T-cell (primary cell): ENCODE results near the gene DNAJC6. TPM values are rescaled to one million over a fixed set of nuclear protein-coding genes. Genes with fewer than 3 reads are reported as not detected.

ENCODE experiments used
- ATAC-seq, 4 experiments: fragments of 200-7000 bp in 3 of 4; fragments of 150-1000 bp in 1 of 4; cut with Tn5 transposase; replicated peaks in 1 of 4; 1 replicate in 3 of 4; 2 replicates in 1 of 4; pipeline ENCODE4 v1.10.0; 2021; ENCODE audit warnings: moderate library complexity in 3 of 4, mild to moderate bottlenecking in 2 of 4, moderate number of reproducible peaks in 1 of 4
- CTCF ChIA-PET, 2 donors: fragments of 300-600 bp; sonication (Branson Sonifier 250); formaldehyde crosslinking; loops; one replicate each; lab custom pipeline; 2022; ENCODE audit warnings: antibody characterized with exemption in 2 of 2; lab: Charles Lee
- POLR2A ChIA-PET, 2 donors: fragments of 300-600 bp; sonication (Branson Sonifier 250); formaldehyde crosslinking; loops; one replicate each; lab custom pipeline; 2022; ENCODE audit warnings: antibody characterized with exemption in 2 of 2; lab: Charles Lee
- DNase-seq, 35 experiments: peaks; one replicate each; pipeline versions ENCODE4 v3.0.0 to v3.0.0-alpha.2; 2013 to 2023
- H3K27ac ChIP-seq: one replicate; pipeline ENCODE4 v1.5.1; 2013; ENCODE audit warnings: low read length
- H3K27me3 ChIP-seq, 2 experiments: replicated peaks in 1 of 2; 1 replicate in 1 of 2; 2 replicates in 1 of 2; pipeline versions ENCODE4 v1.6.1 to v1.7.0; 2013; ENCODE audit warnings: low read length in 1 of 2, mixed read lengths in 1 of 2; ENCODE audit not compliant: control insufficient read depth in 2 of 2, insufficient read depth in 2 of 2; ENCODE audit errors: extremely low read depth in 1 of 2
- H3K36me3 ChIP-seq, 2 donors: 1 replicate in 1 of 2; 2 replicates in 1 of 2; pipeline versions ENCODE4 v1.6.1 to v1.7.0; 2013; ENCODE audit warnings: low read length in 1 of 2; ENCODE audit not compliant: control insufficient read depth in 2 of 2, insufficient read depth in 1 of 2; ENCODE audit errors: extremely low read depth in 1 of 2
- H3K4me1 ChIP-seq, 2 experiments: 1 replicate in 1 of 2; 2 replicates in 1 of 2; pipeline versions ENCODE4 v1.6.1 to v1.7.0; 2013; ENCODE audit warnings: low read length in 2 of 2, mixed read lengths in 1 of 2; ENCODE audit not compliant: insufficient read depth in 2 of 2, control insufficient read depth in 1 of 2; ENCODE audit errors: extremely low read depth in 1 of 2
- H3K4me3 ChIP-seq, 2 donors: 1 replicate in 1 of 2; 2 replicates in 1 of 2; pipeline versions ENCODE4 v1.5.1 to v1.7.0; 2013; ENCODE audit warnings: mild to moderate bottlenecking in 2 of 2, low read length in 1 of 2, moderate library complexity in 1 of 2; ENCODE audit not compliant: control insufficient read depth in 1 of 2; ENCODE audit errors: extremely low read depth in 1 of 2
- H3K9me3 ChIP-seq: 2 replicates; pipeline ENCODE4 v1.7.0; 2013
- H3K27ac Mint-ChIP-seq, 2 donors: one replicate each; pipeline ENCODE4 v1.8.0; 2020 to 2021; ENCODE audit warnings: mild to moderate bottlenecking in 2 of 2, mixed read lengths in 2 of 2
- H3K27me3 Mint-ChIP-seq, 2 donors: one replicate each; pipeline ENCODE4 v1.8.0; 2021 to 2022; ENCODE audit warnings: mixed read lengths in 2 of 2
- H3K36me3 Mint-ChIP-seq: one replicate; pipeline ENCODE4 v1.8.0; 2021; ENCODE audit warnings: mixed read lengths
- H3K4me1 Mint-ChIP-seq, 3 donors: one replicate each; pipeline ENCODE4 v1.8.0; 2020 to 2022; ENCODE audit warnings: mixed read lengths in 3 of 3, mild to moderate bottlenecking in 1 of 3
- H3K4me3 Mint-ChIP-seq, 3 donors: one replicate each; pipeline ENCODE4 v1.8.0; 2020 to 2022; ENCODE audit warnings: mild to moderate bottlenecking in 3 of 3, mixed read lengths in 3 of 3, moderate library complexity in 3 of 3
- H3K9me3 Mint-ChIP-seq, 3 donors: one replicate each; pipeline ENCODE4 v1.8.0; 2020 to 2022; ENCODE audit warnings: mixed read lengths in 3 of 3
- WGBS: methylation state at CpG from one replicate; pipeline ENCODE4 v1.1.5; 2013; ENCODE audit warnings: missing lambda C conversion rate; ENCODE audit not compliant: insufficient coverage; 5-methylcytosine and 5-hydroxymethylcytosine counted together
- total RNA-seq, 35 experiments: library from RNA in 6 of 35; stranded (reverse) in 6 of 35; fragments of 120-200 nt in 1 of 35; gene quantifications; one replicate each; pipeline versions ENCODE4 v1.2.1 to v1.2.4 and lab custom pipeline; 2013 to 2026

The DNAJC6 gene
- total RNA-seq, 5 donors from 2014 or later (not counting 1 experiment from before 2014, with no cell fraction given): 1.4 to 5.2 (median 2.4) TPM

DNA sequence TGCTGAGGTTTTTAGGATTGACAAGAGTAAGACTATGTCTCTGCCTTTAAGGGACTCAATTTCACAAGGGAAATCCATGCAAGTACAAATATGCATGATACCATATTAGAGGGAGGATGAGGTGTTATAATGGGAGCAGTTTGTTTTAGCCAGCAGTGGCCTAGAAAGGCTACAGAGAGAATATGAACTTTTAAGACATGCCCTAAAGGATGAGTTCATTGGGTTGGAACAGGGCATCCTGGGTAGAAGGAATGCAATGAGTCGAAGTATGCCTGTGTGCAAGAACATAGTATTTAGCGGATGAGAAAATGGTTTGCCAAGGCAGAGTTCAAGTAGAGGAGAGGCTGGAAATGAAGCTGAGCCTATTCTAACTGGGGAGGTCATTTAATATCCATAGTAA lies 78.5 kb downstream of the DNAJC6 start:
- Histone ChIP-seq H3K9me3 (no peaks in the 10 kb centered on the region), H3K36me3 (no peaks in the 10 kb centered on the region), H3K27ac (no peak overlapping the region), H3K4me1 (no peaks in the 10 kb centered on the region), H3K4me3 (no peak overlapping the region), H3K27me3 (no peaks in the 10 kb centered on the region)
- Mint-ChIP-seq H3K36me3 (peaks cover 13% of the 10 kb centered on the region), H3K27me3 (peaks cover 0 to 4% of the 10 kb centered on the region in 2 donors), H3K4me1 (peaks cover 0 to 2% (median 0%) of the 10 kb centered on the region in 3 donors), H3K9me3 (no peaks in the 10 kb centered on the region), H3K4me3 (no peak overlapping the region), H3K27ac (no peak overlapping the region)
- WGBS: 60% methylated on average over 1 of the region's 2 CpGs
- DNase-seq (no peak), ATAC-seq (no peak)
- CTCF ChIA-PET: no interaction called here
- POLR2A ChIA-PET: no interaction called here

DNA sequence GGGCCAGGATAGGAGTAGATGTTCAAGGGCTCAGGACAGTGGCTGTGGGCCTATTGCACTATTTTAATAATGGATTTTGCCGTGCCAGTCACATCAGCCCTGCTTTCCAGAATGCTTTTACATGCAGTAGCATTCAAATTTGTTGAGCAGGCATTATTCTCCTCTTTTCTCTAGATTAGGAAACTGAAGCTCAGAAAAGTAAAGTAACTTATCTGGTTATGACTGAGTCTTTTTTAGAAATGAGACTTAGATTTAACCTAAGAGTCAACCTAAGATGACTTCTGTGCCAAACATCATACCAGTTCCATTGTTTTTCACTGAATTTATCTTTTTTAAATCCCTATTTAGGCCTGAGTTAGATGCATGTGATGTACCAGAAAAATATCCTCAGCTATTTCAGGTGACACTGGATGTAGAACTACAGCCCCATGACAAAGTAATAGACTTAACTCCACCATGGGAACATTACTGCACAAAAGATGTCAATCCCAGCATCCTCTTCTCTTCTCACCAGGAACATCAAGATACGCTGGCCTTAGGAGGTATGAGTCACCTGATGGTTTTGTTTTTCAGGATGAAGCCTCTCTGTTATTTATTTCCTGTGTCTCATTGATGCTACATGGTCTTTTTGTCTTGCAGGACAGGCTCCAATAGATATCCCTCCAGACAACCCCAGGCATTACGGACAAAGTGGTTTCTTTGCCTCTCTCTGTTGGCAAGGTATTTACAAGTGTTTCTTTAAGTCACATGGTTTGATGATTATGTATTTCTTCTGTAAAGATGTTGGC lies 79.8 kb downstream of the DNAJC6 start:
- H3K36me3 Mint-ChIP-seq: peaks cover 13% of the 10 kb centered on the region
- WGBS: no CpG with 5 or more reads among the region's 3 CpGs
- Histone ChIP-seq H3K4me3 (no peak overlapping the region), H3K4me1 (no peaks in the 10 kb centered on the region), H3K27ac (no peak overlapping the region), H3K9me3 (no peaks in the 10 kb centered on the region), H3K36me3 (no peaks in the 10 kb centered on the region), H3K27me3 (no peaks in the 10 kb centered on the region)
- H3K4me1 Mint-ChIP-seq: peaks cover 0 to 11% (median 8%) of the 10 kb centered on the region in 3 donors
- H3K4me3 Mint-ChIP-seq: no peak overlapping the region
- H3K9me3 Mint-ChIP-seq: no peaks in the 10 kb centered on the region
- H3K27ac Mint-ChIP-seq: no peak overlapping the region
- ChIA-PET CTCF (no interaction called here), POLR2A (no interaction called here)
- DNase-seq: no peak
- ATAC-seq: no peak
- H3K27me3 Mint-ChIP-seq: peaks cover 0 to 4% of the 10 kb centered on the region in 2 donors

GRCh38 chr1:65392497-65392896 lies 83.2 kb downstream of the DNAJC6 start:
- DNase-seq (no peak), ATAC-seq (no peak)
- Histone ChIP-seq H3K4me3 (no peak overlapping the region), H3K27ac (no peak overlapping the region), H3K27me3 (no peaks in the 10 kb centered on the region), H3K36me3 (no peaks in the 10 kb centered on the region), H3K9me3 (no peaks in the 10 kb centered on the region), H3K4me1 (no peaks in the 10 kb centered on the region)
- no peaks in the 10 kb centered on the region for H3K27me3 Mint-ChIP-seq
- 100% methylated on average over 1 of the region's 7 CpGs for WGBS
- peaks cover 0 to 19% (median 8%) of the 10 kb centered on the region in 3 donors for H3K4me1 Mint-ChIP-seq
- POLR2A ChIA-PET: no interaction called here
- H3K9me3 Mint-ChIP-seq: no peaks in the 10 kb centered on the region
- no peak overlapping the region for H3K4me3 Mint-ChIP-seq
- no peak overlapping the region for H3K27ac Mint-ChIP-seq
- H3K36me3 Mint-ChIP-seq: peaks cover 12% of the 10 kb centered on the region
- CTCF ChIA-PET: interaction anchor here in 1 of 2 donors (0.9 kb wide), 1 partner anchor 9 kb away, joined by 3 read pairs; no protein-coding TSS in a partner anchor

DNA sequence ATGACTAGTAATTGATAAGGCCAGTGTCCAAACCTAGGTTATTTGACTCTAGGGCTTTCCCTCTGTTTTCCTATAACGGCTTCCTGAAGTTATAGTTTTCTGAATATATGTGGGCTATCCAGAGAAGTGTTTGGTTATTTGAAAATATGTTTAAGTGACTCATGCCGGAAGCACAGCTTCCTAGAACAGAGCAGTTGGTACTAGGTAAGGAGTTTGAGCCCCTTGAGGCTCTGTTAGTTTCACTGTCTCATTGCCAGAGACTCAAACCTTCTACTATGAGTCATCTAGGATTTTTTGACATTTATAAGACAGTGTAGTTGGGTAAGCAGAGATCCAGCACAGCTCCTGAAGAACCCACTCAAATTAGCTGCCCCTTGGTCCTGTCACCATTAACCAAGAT lies 84.0 kb downstream of the DNAJC6 start:
- ChIA-PET CTCF (interaction anchor here in 1 of 2 donors (0.9 kb wide), 2 partner anchors 10 to 294 kb away, joined by 3 read pairs; no protein-coding TSS in a partner anchor), POLR2A (no interaction called here)
- H3K4me1 ChIP-seq: no peaks in the 10 kb centered on the region
- peaks cover 0 to 19% (median 8%) of the 10 kb centered on the region in 3 donors for H3K4me1 Mint-ChIP-seq
- no peaks in the 10 kb centered on the region for H3K27me3 Mint-ChIP-seq
- H3K27ac Mint-ChIP-seq: peak overlapping the region in 1 of 2 donors; percentile 15
- DNase-seq: no peak
- H3K9me3 Mint-ChIP-seq: no peaks in the 10 kb centered on the region
- no peaks in the 10 kb centered on the region for H3K27me3 ChIP-seq
- H3K36me3 Mint-ChIP-seq: peaks cover 14% of the 10 kb centered on the region
- ATAC-seq: peak in 3 of 4 experiments; percentile 73 to 91 (median 83)
- no CpG with 5 or more reads among the region's 2 CpGs for WGBS
- H3K27ac ChIP-seq: no peak overlapping the region
- H3K9me3 ChIP-seq: no peaks in the 10 kb centered on the region
- no peaks in the 10 kb centered on the region for H3K36me3 ChIP-seq
- no peak overlapping the region for H3K4me3 Mint-ChIP-seq
- H3K4me3 ChIP-seq: no peak overlapping the region

GRCh38 chr1:65393928-65394327 lies 84.6 kb downstream of the DNAJC6 start:
- POLR2A ChIA-PET: no interaction called here
- Mint-ChIP-seq H3K27me3 (no peaks in the 10 kb centered on the region), H3K36me3 (peaks cover 15% of the 10 kb centered on the region), H3K4me3 (no peak overlapping the region), H3K9me3 (no peaks in the 10 kb centered on the region), H3K27ac (no peak overlapping the region), H3K4me1 (peaks cover 0 to 19% (median 8%) of the 10 kb centered on the region in 3 donors)
- H3K27me3 ChIP-seq: no peaks in the 10 kb centered on the region
- no peaks in the 10 kb centered on the region for H3K36me3 ChIP-seq
- ATAC-seq (no peak), DNase-seq (no peak)
- no peaks in the 10 kb centered on the region for H3K9me3 ChIP-seq
- no peak overlapping the region for H3K27ac ChIP-seq
- CTCF ChIA-PET: interaction anchor here in 1 of 2 donors (0.9 kb wide), 1 partner anchor 294 kb away, joined by 3 read pairs; no protein-coding TSS in a partner anchor
- WGBS: 71% methylated on average over 1 of the region's 1 CpG
- no peaks in the 10 kb centered on the region for H3K4me1 ChIP-seq
- H3K4me3 ChIP-seq: no peak overlapping the region

DNA sequence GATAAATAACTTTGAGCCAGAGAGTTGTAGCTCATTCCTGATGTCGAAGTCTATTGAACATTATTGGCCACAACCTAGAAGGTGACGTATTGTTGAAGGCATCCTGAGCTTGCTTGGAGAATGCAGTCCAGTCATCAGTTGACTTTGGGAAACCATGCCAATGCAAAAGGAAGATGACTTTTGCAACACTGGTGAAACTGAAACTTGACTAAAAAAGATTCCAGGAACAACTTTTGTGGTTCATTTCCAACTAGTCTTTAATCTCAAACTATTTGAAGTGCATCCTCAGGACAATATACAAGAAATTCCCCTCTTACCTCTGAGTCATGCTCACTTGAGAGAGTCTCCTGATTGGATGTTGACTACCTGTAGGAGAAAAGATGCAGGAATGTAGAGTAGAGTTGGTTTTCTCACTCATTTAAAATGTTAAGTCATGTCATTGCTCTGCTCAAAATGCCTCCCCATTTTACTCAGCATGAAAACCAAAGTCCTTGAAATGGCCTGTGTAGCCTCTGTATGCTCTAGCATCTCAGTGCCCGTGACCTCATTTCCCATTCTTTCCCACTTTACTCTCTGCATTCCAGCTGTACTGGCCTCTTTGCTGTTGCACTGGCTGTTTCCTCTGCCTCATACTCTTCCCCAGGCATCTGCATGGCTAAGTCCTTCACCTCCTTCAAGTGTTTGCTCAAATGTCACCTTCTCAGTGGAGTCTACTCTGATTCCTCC lies 86.7 kb downstream of the DNAJC6 start:
- Histone ChIP-seq H3K36me3 (no peaks in the 10 kb centered on the region), H3K4me1 (no peaks in the 10 kb centered on the region), H3K4me3 (no peak overlapping the region), H3K27ac (no peak overlapping the region), H3K27me3 (no peaks in the 10 kb centered on the region), H3K9me3 (no peaks in the 10 kb centered on the region)
- ChIA-PET POLR2A (no interaction called here), CTCF (no interaction called here)
- DNase-seq (no peak), ATAC-seq (no peak)
- Mint-ChIP-seq H3K36me3 (peaks cover 17% of the 10 kb centered on the region), H3K4me3 (no peak overlapping the region), H3K27me3 (peaks cover 0 to 3% of the 10 kb centered on the region in 2 donors), H3K27ac (no peak overlapping the region), H3K4me1 (peaks cover 0 to 19% (median 8%) of the 10 kb centered on the region in 3 donors), H3K9me3 (no peaks in the 10 kb centered on the region)
- 60% methylated on average over 3 of the region's 3 CpGs for WGBS
